KMS-11 (cell line): ENCODE results near the gene CD81.

Experiments
- H2AFZ ChIP-seq: fragments of 200-600 bp; sonication (generic); 2 replicates; pipeline ENCODE4 v1.6.1; 2016; ENCODE audit warnings: antibody characterized with exemption, mixed run types, low read depth
- H3K27ac ChIP-seq: fragments of 200-600 bp; sonication (generic); 2 replicates; pipeline ENCODE4 v1.6.1; 2016; ENCODE audit warnings: mild to moderate bottlenecking, mixed run types
- H3K27me3 ChIP-seq: fragments of 200-600 bp; sonication (generic); 2 replicates; pipeline ENCODE4 v1.6.1; 2017; ENCODE audit warnings: mild to moderate bottlenecking, low read depth, mixed run types, moderate library complexity; ENCODE audit not compliant: insufficient read depth
- H3K36me3 ChIP-seq: fragments of 200-600 bp; sonication (generic); 2 replicates; pipeline ENCODE4 v1.6.1; 2017; ENCODE audit warnings: mild to moderate bottlenecking, mixed run types; ENCODE audit not compliant: insufficient read depth
- H3K4me1 ChIP-seq: fragments of 200-600 bp; sonication (generic); 2 replicates; pipeline ENCODE4 v1.6.1; 2016; ENCODE audit warnings: mild to moderate bottlenecking, low read depth, mixed run types; ENCODE audit not compliant: poor library complexity, severe bottlenecking
- H3K4me2 ChIP-seq: fragments of 200-600 bp; sonication (generic); 2 replicates; pipeline ENCODE4 v1.7.0; 2016; ENCODE audit warnings: mild to moderate bottlenecking, mixed run types
- H3K4me3 ChIP-seq: fragments of 200-600 bp; sonication (generic); IDR thresholded peaks from 2 replicates; pipeline ENCODE4 v1.6.1; 2017; ENCODE audit warnings: low read depth, low read length, mixed read lengths; ENCODE audit not compliant: insufficient read depth
- H3K79me2 ChIP-seq: fragments of 200-600 bp; sonication (generic); 2 replicates; pipeline ENCODE4 v1.6.1; 2016; ENCODE audit warnings: low read depth, mixed run types; ENCODE audit not compliant: insufficient read depth
- H3K9ac ChIP-seq: fragments of 200-600 bp; sonication (generic); 2 replicates; pipeline ENCODE4 v1.6.1; 2016; ENCODE audit warnings: mild to moderate bottlenecking, mixed run types
- H4K20me1 ChIP-seq: fragments of 200-600 bp; sonication (generic); 2 replicates; pipeline ENCODE4 v1.6.1; 2016; ENCODE audit warnings: mild to moderate bottlenecking, mixed run types; ENCODE audit not compliant: insufficient read depth
- CTCF ChIP-seq: fragments of 200-600 bp; sonication (generic); conservative IDR thresholded peaks from 2 replicates; pipeline ENCODE4 v1.6.1; 2017; ENCODE audit warnings: low read depth, mild to moderate bottlenecking, antibody characterized with exemption, low read length, moderate library complexity, mixed read lengths

Gene CD81

DNA sequence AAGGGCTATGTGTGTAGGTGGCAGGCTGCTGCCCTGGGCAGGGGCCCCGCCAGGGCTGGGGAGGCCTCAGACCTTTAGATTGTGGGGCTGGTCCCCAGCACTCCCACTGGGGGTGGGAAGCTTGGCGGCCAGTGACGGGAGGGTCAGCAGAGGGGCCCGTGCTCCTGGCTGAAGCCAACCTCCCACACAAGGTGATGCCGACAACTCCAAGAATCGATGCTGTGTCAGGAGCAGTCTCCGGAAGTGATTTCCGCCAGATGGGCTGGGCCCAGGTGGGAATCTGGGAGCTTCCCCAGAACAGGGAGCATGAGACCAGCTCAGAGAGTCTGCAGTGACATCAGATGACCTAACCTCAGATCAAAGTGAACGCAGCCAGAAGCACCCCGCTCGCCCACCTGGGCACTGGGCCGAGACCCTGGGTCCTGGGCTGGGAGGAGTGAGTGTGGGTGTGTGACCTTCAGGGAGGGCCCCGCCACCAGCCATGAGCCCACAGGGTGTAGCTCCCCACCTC is 59.5 kb downstream of the CD81 start:
- Histone ChIP-seq H3K79me2 (no peaks in the 10 kb centered on the region), H3K4me2 (no peak overlapping the region), H3K9ac (no peak overlapping the region), H2AFZ (no peak overlapping the region), H3K36me3 (no peaks in the 10 kb centered on the region), H3K4me1 (peaks cover 9% of the 10 kb centered on the region), H3K27me3 (no peaks in the 10 kb centered on the region), H3K4me3 (no peak overlapping the region), H4K20me1 (no peaks in the 10 kb centered on the region), H3K27ac (no peak overlapping the region)
- no peak for TF ChIP-seq CTCF

DNA sequence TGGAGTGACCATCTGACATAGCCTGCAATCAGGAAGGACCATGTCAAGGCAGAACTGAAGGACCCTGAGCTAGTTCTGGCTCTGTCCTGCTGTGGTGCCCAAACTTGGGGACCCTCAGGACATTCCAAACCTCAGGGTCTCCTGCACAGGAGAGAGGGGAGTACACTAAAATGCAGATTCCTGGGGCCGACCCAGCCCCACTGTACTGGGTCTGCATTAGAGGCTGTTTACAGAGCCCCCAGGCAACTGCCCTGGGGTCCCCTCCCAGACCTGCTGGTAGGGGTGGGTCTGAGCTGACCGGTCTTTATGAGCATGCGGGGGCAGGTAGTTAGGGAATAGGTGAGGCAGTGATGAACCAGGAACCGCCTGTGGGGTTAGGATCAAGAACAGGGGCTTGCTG is 60.4 kb downstream of the CD81 start:
- H3K36me3 ChIP-seq = no peaks in the 10 kb centered on the region
- H3K4me1 ChIP-seq = peaks cover 18% of the 10 kb centered on the region
- H3K9ac ChIP-seq = no peak overlapping the region
- H2AFZ ChIP-seq = no peak overlapping the region
- no peak for TF ChIP-seq CTCF
- no peaks in the 10 kb centered on the region for H3K79me2 ChIP-seq
- no peaks in the 10 kb centered on the region for H3K27me3 ChIP-seq
- H4K20me1 ChIP-seq = no peaks in the 10 kb centered on the region
- no peak overlapping the region for H3K27ac ChIP-seq
- no peak overlapping the region for H3K4me2 ChIP-seq
- H3K4me3 ChIP-seq = no peak overlapping the region

DNA sequence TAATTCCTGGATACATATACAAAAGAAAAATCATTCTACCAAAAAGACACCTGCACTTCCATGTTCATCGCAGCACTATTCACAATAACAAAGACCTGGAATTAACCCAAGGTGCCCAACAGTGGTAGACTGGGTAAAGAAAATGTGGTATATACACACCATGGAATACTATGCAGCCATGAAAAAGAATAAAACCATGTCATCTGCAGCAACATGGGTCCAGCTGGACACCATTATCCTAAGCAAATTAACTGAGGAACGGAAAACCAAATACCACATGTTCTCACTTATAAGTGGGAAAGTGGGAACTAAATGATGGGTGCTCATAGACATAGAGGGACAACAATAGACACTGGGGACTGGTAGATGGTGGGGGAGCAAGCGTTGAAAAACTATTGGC is 62.7 kb downstream of the CD81 start:
- Histone ChIP-seq H3K4me2 (no peak overlapping the region), H2AFZ (no peak overlapping the region), H4K20me1 (no peaks in the 10 kb centered on the region), H3K27me3 (no peaks in the 10 kb centered on the region), H3K9ac (no peak overlapping the region), H3K79me2 (no peaks in the 10 kb centered on the region), H3K27ac (no peak overlapping the region), H3K4me1 (peaks cover 36% of the 10 kb centered on the region), H3K36me3 (no peaks in the 10 kb centered on the region), H3K4me3 (no peak overlapping the region)
- no peak for TF ChIP-seq CTCF

DNA sequence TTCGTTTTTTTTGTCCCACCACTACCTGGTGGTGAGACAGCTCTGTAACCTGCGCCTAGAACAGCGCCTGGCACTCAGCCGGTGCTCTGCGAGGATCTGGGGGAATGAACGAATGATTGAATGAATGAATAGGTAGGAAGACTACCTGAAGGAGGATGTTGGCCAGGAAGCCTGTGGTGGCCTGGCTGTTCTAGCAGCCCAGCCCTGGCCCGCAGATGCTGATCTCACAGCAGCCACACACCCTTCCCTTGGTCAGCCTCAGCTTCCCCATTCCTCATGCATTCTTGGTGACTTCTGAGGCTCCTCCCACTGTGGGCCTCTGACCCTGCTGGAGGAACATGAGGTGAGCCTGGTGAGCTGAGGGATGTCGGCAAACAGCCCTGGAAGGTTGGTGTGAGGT is 63.5 kb downstream of the CD81 start:
- H3K27me3 ChIP-seq = no peaks in the 10 kb centered on the region
- H3K4me1 ChIP-seq = peaks cover 36% of the 10 kb centered on the region

More for the DNA sequence above, 63.5 kb downstream of the CD81 start:
- Histone ChIP-seq H4K20me1 (no peaks in the 10 kb centered on the region), H3K27ac (no peak overlapping the region), H3K36me3 (no peaks in the 10 kb centered on the region), H3K4me2 (no peak overlapping the region), H2AFZ (no peak overlapping the region), H3K79me2 (no peaks in the 10 kb centered on the region), H3K4me3 (no peak overlapping the region), H3K9ac (no peak overlapping the region)
- TF ChIP-seq CTCF = no peak
